SU-DHL-6 (cell line): ENCODE results near the gene CBFA2T3.

Source experiments
- H2AFZ ChIP-seq: fragments of 200-600 bp; sonication (generic); 2 replicates; pipeline ENCODE4 v1.6.1; 2014; ENCODE audit warnings: low read depth, mild to moderate bottlenecking, moderate library complexity, mixed read lengths, antibody characterized with exemption, low read length; ENCODE audit not compliant: severe bottlenecking
- H3F3A ChIP-seq: fragments of 200-600 bp; shearing (Covaris generic); 2 replicates; pipeline ENCODE4 v1.6.0; 2016; ENCODE audit warnings: antibody characterized with exemption, mild to moderate bottlenecking; ENCODE audit not compliant: insufficient read depth
- H3K27ac ChIP-seq: fragments of 200-600 bp; sonication (generic); 2 replicates; pipeline ENCODE4 v1.5.1; 2016; ENCODE audit warnings: low read depth, mild to moderate bottlenecking, low read length, moderate library complexity, mixed read lengths
- H3K27me3 ChIP-seq: fragments of 200-600 bp; sonication (generic), shearing (Covaris generic); 2 replicates; pipeline ENCODE4 v1.6.0; 2014; ENCODE audit warnings: mild to moderate bottlenecking, low read length
- H3K36me3 ChIP-seq: fragments of 200-600 bp; sonication (generic); 2 replicates; pipeline ENCODE4 v1.6.1; 2014; ENCODE audit warnings: mild to moderate bottlenecking, low read length, mixed read lengths
- H3K4me2 ChIP-seq: fragments of 300-600, 200-600 bp; shearing (Covaris generic), sonication (generic); 2 replicates; pipeline ENCODE4 v1.6.0; 2014; ENCODE audit warnings: low read length, low read depth, mild to moderate bottlenecking; ENCODE audit not compliant: poor library complexity, severe bottlenecking
- H3K4me3 ChIP-seq: fragments of 200-600 bp; sonication (generic); 2 replicates; pipeline ENCODE4 v1.5.1; 2014; ENCODE audit warnings: antibody characterized with exemption, low read length, mild to moderate bottlenecking, mixed read lengths; ENCODE audit not compliant: insufficient read depth, poor library complexity, severe bottlenecking
- H3K79me2 ChIP-seq: fragments of 200-600 bp; sonication (generic); 2 replicates; pipeline ENCODE4 v1.6.1; 2014; ENCODE audit warnings: mild to moderate bottlenecking, low read length, moderate library complexity; ENCODE audit not compliant: insufficient read depth
- H3K9ac ChIP-seq: fragments of 200-600 bp; sonication (generic); 2 replicates; pipeline ENCODE4 v1.7.0; 2014; ENCODE audit warnings: mild to moderate bottlenecking, low read length
- H3K9me2 ChIP-seq: fragments of 200-600 bp; sonication (generic); replicated peaks from 2 replicates; pipeline ENCODE4 v1.6.1; 2014; ENCODE audit warnings: low read length; ENCODE audit not compliant: insufficient read depth
- H3K9me3 ChIP-seq: fragments of 200-600 bp; sonication (generic); 2 replicates; pipeline ENCODE4 v1.6.1; 2014; ENCODE audit warnings: low read length, mixed read lengths; ENCODE audit not compliant: insufficient read depth
- H4K20me1 ChIP-seq: fragments of 200-600 bp; sonication (generic); 2 replicates; pipeline ENCODE4 v1.6.1; 2014; ENCODE audit warnings: low read depth, mild to moderate bottlenecking, antibody characterized with exemption, low read length, moderate library complexity, mixed read lengths
- CTCF ChIP-seq: fragments of 200-600 bp; sonication (generic); IDR thresholded peaks from one replicate; pipeline ENCODE4 v1.5.1; 2017; ENCODE audit warnings: antibody characterized with exemption, mild to moderate bottlenecking, low read length, moderate library complexity; ENCODE audit not compliant: insufficient read depth, poor library complexity, severe bottlenecking
- EZH2phosphoT487 ChIP-seq: fragments of 200-600 bp; sonication (generic), shearing (Covaris generic); conservative IDR thresholded peaks from 2 replicates; pipeline ENCODE4 v1.6.1; 2018; ENCODE audit warnings: mild to moderate bottlenecking, antibody characterized with exemption, low read length, moderate library complexity, mixed read lengths

The CBFA2T3 gene

DNA sequence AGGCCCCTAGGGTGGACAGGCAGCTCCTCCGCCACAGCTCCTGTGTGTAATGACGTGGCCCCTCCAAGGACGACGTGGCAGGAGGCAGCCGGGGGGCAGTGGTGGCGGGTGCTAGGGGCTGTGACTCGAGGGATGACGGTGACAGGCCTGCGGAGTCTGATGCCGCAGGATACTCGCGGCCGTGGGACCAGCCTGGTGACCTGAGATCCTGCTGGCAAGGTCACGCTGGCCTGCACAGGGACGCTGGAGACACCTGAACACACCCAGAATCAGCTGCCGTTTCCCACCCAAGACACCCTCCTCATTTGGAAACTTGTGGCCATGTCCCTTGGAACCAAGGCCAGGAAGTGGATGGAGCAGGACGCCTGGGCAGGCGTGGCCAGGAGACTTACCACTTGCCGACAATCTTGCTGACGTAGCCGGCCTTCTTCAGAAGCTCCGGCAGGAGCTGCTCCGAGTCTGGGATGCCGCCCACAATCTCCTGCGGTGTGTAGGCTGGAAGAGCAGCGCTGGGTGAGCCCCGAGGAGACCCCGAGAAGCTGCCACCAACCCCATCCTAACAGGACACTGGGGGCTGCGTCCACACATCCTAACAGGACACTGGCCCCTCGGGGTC is 136.3 kb downstream of the CBFA2T3 start:
- Histone ChIP-seq H3K9me3 (no peaks in the 10 kb centered on the region), H3K9ac (no peak overlapping the region), H3K27me3 (no peaks in the 10 kb centered on the region), H2AFZ (no peak overlapping the region), H3K4me3 (no peak overlapping the region), H3K79me2 (no peaks in the 10 kb centered on the region), H3K36me3 (no peaks in the 10 kb centered on the region), H3K9me2 (no peaks in the 10 kb centered on the region), H3K27ac (no peak overlapping the region), H3F3A (no peaks in the 10 kb centered on the region), H4K20me1 (no peaks in the 10 kb centered on the region), H3K4me2 (no peak overlapping the region)
- TF ChIP-seq EZH2phosphoT487: no peak
- no peak for TF ChIP-seq CTCF

- no peak overlapping the region for H3K4me2 ChIP-seq
- H3K4me3 ChIP-seq: no peak overlapping the region
- H3K36me3 ChIP-seq: no peaks in the 10 kb centered on the region
- no peaks in the 10 kb centered on the region for H4K20me1 ChIP-seq
- no peak for TF ChIP-seq CTCF
- TF ChIP-seq EZH2phosphoT487: no peak
- H3K9me3 ChIP-seq: no peaks in the 10 kb centered on the region
- no peak overlapping the region for H3K9ac ChIP-seq
- H3F3A ChIP-seq: no peaks in the 10 kb centered on the region
- H3K27me3 ChIP-seq: no peaks in the 10 kb centered on the region
- no peaks in the 10 kb centered on the region for H3K79me2 ChIP-seq
- no peak overlapping the region for H2AFZ ChIP-seq
- H3K9me2 ChIP-seq: no peaks in the 10 kb centered on the region
- no peak overlapping the region for H3K27ac ChIP-seq
These were observed 137.0 kb downstream of the CBFA2T3 start for GRCh38 chr16:88839745-88840599.

GRCh38 chr16:88839026-88839529 is 137.9 kb downstream of the CBFA2T3 start:
- TF ChIP-seq CTCF (no peak), EZH2phosphoT487 (no peak)
- no peak overlapping the region for H2AFZ ChIP-seq
- no peaks in the 10 kb centered on the region for H3K36me3 ChIP-seq
- H3K9ac ChIP-seq: no peak overlapping the region
- no peaks in the 10 kb centered on the region for H3K27me3 ChIP-seq
- no peaks in the 10 kb centered on the region for H3K9me3 ChIP-seq
- no peaks in the 10 kb centered on the region for H3F3A ChIP-seq
- no peaks in the 10 kb centered on the region for H4K20me1 ChIP-seq
- no peak overlapping the region for H3K27ac ChIP-seq
- H3K4me3 ChIP-seq: no peak overlapping the region
- H3K4me2 ChIP-seq: no peak overlapping the region
- no peaks in the 10 kb centered on the region for H3K79me2 ChIP-seq
- H3K9me2 ChIP-seq: no peaks in the 10 kb centered on the region
